BLaER1 treated with 17β-estradiol and CSF1 and Interleukin-3, amounts not matched to agents 10 nM and 100 nM (cell line): ENCODE results near the gene ICE2.
A peak's percentile ranks its signal among the peaks of the same experiment; 100 is the strongest.

ENCODE experiments used
- H3K27ac ChIP-seq, 11 experiments: shearing (Covaris generic); formaldehyde crosslinking; 2 replicates each; pipeline ENCODE4 v1.8.1; 2022
- H3K27me3 ChIP-seq, 11 experiments: shearing (Covaris generic); formaldehyde crosslinking; 2 replicates each; pipeline ENCODE4 v1.8.1; 2022
- H3K36me3 ChIP-seq, 11 experiments: shearing (Covaris generic); formaldehyde crosslinking; 2 replicates each; pipeline ENCODE4 v1.8.1; 2022
- H3K4me1 ChIP-seq, 10 experiments: shearing (Covaris generic); formaldehyde crosslinking; 2 replicates each; pipeline ENCODE4 v1.8.1; 2022
- H3K4me2 ChIP-seq, 11 experiments: shearing (Covaris generic); formaldehyde crosslinking; 2 replicates each; pipeline ENCODE4 v1.8.1; 2022
- H3K4me3 ChIP-seq, 10 experiments: shearing (Covaris generic); formaldehyde crosslinking; 2 replicates each; pipeline ENCODE4 v1.8.1; 2022
- H3K9ac ChIP-seq, 11 experiments: shearing (Covaris generic); formaldehyde crosslinking; 2 replicates each; pipeline ENCODE4 v1.8.1; 2022
- H3K9me3 ChIP-seq, 11 experiments: shearing (Covaris generic); formaldehyde crosslinking; replicated peaks in 1 of 11; 2 replicates each; pipeline ENCODE4 v1.8.1; 2022
- H4K20me1 ChIP-seq, 11 experiments: shearing (Covaris generic); formaldehyde crosslinking; 2 replicates each; pipeline ENCODE4 v1.8.1; 2022
- Cebpa-rat ChIP-seq, 11 experiments: shearing (Covaris generic); IDR thresholded peaks; 2 replicates each; pipeline ENCODE4 v1.8.1; 2022

ICE2 gene

DNA sequence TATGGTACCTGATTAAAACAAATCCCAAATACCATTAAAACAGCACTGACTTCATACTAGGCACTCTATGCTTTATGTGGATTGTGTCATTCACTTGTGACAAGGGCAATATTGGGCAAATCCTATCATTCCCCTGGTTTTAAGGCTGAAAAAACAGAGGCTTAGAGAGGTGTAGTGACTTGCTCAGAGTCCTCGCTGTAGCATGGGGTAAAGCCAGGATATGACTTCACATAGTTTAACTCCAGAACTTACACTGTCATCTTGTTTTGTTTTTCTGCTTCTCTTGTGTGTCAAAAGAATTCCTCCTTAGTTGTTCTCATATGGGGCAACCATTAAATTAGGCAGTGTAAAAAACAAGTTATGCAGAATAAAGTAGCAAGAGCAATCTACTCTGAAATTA, 40.3 kb upstream of the ICE2 start:
- no peaks in the 10 kb centered on the region for H3K9me3 ChIP-seq
- no peaks in the 10 kb centered on the region; a peak in 1 of 20 replicates for H3K4me1 ChIP-seq
- no peak overlapping the region for H3K27ac ChIP-seq
- no peaks in the 10 kb centered on the region for H3K27me3 ChIP-seq
- H3K4me3 ChIP-seq = no peak overlapping the region
- H3K36me3 ChIP-seq = peaks cover 0 to 9% (median 0%) of the 10 kb centered on the region in 11 experiments; a peak in 7 of 22 replicates
- H3K9ac ChIP-seq = no peak overlapping the region
- H4K20me1 ChIP-seq = peaks cover 0 to 5% (median 0%) of the 10 kb centered on the region in 11 experiments; a peak in 1 of 22 replicates
- TF ChIP-seq Cebpa-rat (IDR thresholded peaks at IDR 0.05) = no peak
- no peak overlapping the region for H3K4me2 ChIP-seq

DNA sequence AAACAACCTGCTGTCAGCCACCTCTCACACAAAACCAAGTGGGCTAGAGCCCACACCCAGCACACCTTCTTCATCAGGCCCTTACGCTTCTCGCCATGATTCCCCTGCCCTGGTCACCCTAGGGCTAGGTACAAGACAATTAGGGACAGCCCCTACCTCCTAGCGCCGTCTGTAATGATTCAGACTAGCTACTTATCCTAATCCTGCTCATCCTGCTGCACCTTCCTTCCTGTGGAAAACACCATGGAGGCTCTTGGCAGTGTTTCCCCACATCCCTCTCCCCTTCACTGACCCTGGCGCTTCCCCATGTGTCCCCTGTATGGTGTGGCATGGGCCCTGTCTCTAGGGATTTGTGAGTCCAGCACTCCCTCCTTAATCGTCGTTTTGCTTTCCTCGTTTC, 39.6 kb upstream of the ICE2 start:
- Histone ChIP-seq H3K36me3 (peaks cover 0 to 16% (median 0%) of the 10 kb centered on the region in 11 experiments; a peak in 8 of 22 replicates), H3K9me3 (no peaks in the 10 kb centered on the region), H3K4me2 (no peak overlapping the region), H3K9ac (no peak overlapping the region), H3K4me1 (no peaks in the 10 kb centered on the region), H3K27me3 (no peaks in the 10 kb centered on the region), H3K27ac (no peak overlapping the region), H3K4me3 (no peak overlapping the region), H4K20me1 (peaks cover 0 to 5% (median 0%) of the 10 kb centered on the region in 11 experiments; a peak in 1 of 22 replicates)
- no peak for TF ChIP-seq Cebpa-rat (IDR thresholded peaks at IDR 0.05)

DNA sequence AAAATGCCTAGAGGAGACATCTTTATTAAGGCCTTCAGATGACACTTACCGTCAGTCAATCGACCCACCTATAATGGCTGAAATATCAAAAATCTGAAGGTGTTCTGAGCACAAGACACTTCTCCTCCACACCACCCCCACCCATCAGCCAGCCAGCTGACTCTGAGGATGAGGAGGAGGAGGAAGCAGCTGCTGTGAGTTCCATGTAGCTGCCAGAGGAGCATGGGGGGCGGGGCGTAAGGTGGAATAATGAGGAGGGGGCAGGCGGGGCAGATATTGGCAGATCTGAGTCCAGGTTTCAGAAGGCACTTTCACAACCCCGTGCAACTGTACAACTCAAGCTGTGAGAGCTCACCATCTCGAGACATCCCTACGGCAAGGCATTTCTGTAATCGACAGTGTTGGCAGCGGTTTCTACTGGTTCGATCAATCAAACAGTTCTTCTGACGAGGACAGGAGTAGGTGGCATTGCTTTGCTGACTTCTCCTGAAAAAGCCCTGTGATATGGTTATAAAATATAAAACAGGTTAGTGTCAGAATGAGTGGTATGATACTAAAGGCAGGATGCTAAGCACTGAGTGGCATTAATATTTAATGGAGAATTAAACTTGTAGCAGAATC, 35.4 kb upstream of the ICE2 start:
- Histone ChIP-seq H4K20me1 (no peaks in the 10 kb centered on the region; a peak in 1 of 22 replicates), H3K36me3 (peaks cover 0 to 38% (median 5%) of the 10 kb centered on the region in 11 experiments; a peak in 10 of 22 replicates), H3K4me2 (no peak overlapping the region), H3K4me3 (no peak overlapping the region), H3K27ac (no peak overlapping the region), H3K9ac (no peak overlapping the region), H3K9me3 (no peaks in the 10 kb centered on the region), H3K27me3 (no peaks in the 10 kb centered on the region), H3K4me1 (peaks cover 0 to 10% (median 0%) of the 10 kb centered on the region in 10 experiments; a peak in 5 of 20 replicates)
- no peak for TF ChIP-seq Cebpa-rat (IDR thresholded peaks at IDR 0.05)

DNA sequence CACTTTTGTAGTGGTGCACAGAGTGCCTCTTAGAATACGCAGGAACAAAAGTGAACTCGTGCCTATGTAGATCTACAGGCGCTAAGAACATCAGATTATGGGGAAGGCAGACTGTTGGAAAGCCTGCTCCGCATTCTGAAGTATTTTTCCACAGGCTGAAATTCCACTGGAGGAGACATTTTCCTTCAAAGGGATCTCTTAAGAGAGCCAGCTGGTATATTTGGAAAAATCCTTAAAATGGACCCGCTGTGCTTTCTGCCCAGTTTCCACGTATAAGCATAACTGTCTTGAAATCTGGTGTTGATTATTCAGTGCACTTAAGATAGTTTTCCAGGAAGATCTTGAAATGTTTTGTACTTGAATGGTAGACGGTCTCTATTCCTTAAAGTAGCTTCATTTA, 34.7 kb upstream of the ICE2 start:
- Histone ChIP-seq H3K4me1 (peaks cover 0 to 10% (median 0%) of the 10 kb centered on the region in 10 experiments; a peak in 5 of 20 replicates), H3K9me3 (no peaks in the 10 kb centered on the region), H3K4me3 (no peak overlapping the region), H3K27ac (no peak overlapping the region), H4K20me1 (no peaks in the 10 kb centered on the region), H3K36me3 (peaks cover 0 to 38% (median 5%) of the 10 kb centered on the region in 11 experiments; a peak in 10 of 22 replicates), H3K4me2 (no peak overlapping the region), H3K27me3 (no peaks in the 10 kb centered on the region), H3K9ac (no peak overlapping the region)
- no peak for TF ChIP-seq Cebpa-rat (IDR thresholded peaks at IDR 0.05)

DNA sequence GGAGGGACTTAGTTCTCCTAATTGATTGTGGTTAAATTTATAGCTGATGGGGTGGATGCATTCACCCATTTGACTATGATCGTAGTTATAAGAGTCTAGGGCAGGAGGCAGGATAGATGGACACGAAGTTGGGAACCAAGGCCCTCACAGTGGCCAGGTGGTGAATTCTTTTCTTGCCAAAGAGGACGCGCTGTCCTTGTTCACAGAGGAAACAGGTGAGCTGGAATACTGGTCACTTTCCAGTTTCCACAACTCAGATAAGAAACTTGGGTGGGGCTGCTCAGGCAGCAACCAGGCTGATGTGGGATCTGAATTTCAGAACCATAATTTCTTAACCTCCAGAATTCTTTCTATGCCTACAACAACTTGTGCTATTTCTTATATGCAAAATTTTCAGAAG, 34.0 kb upstream of the ICE2 start:
- Histone ChIP-seq H3K4me1 (peaks cover 0 to 10% (median 0%) of the 10 kb centered on the region in 10 experiments; a peak in 6 of 20 replicates), H3K9me3 (no peaks in the 10 kb centered on the region), H3K36me3 (peaks cover 0 to 38% (median 5%) of the 10 kb centered on the region in 11 experiments; a peak in 10 of 22 replicates), H3K27ac (no peak overlapping the region), H4K20me1 (no peaks in the 10 kb centered on the region), H3K9ac (no peak overlapping the region), H3K4me2 (no peak overlapping the region), H3K4me3 (no peak overlapping the region), H3K27me3 (no peaks in the 10 kb centered on the region)
- TF ChIP-seq Cebpa-rat (IDR thresholded peaks at IDR 0.05) = no peak

DNA sequence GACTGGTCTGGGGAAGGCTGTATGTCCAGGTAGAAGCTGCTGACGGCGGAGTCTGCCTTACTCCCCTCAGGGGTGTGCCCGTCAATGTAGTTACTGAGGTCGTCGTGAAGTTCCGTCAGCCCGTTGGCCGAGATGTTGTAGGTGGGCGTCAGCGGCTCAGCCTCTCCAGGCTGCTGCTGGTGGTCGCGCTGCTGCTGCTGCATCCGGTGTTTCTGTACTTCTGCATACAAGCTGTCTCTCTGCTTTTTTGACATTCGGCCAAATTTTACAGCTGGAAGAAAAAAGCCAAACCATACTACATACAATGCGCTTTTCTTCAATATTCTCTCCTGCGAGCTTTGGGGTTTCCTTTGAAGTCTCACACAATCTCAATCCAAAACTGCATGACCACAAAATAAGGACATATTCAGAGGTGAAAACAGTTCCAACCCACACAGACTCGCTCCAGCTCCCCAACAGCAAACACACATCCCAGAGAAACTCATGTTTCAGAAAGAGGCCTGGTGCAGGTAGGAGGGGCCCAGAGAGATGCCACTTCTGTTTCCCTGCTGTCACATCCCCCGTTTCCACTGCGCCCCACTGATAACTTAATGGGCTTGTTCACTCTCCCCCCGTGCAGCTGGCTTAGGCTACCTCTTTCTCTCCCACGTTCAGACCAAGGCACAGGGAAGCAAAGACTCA, 32.5 kb upstream of the ICE2 start:
- Histone ChIP-seq H3K4me3 (no peak overlapping the region), H3K36me3 (peaks cover 0 to 38% (median 5%) of the 10 kb centered on the region in 11 experiments; a peak in 10 of 22 replicates), H4K20me1 (no peaks in the 10 kb centered on the region), H3K9me3 (no peaks in the 10 kb centered on the region), H3K9ac (no peak overlapping the region), H3K4me1 (peaks cover 0 to 10% (median 2%) of the 10 kb centered on the region in 10 experiments; a peak in 8 of 20 replicates), H3K27ac (no peak overlapping the region), H3K4me2 (no peak overlapping the region), H3K27me3 (no peaks in the 10 kb centered on the region)
- no peak for TF ChIP-seq Cebpa-rat (IDR thresholded peaks at IDR 0.05)

DNA sequence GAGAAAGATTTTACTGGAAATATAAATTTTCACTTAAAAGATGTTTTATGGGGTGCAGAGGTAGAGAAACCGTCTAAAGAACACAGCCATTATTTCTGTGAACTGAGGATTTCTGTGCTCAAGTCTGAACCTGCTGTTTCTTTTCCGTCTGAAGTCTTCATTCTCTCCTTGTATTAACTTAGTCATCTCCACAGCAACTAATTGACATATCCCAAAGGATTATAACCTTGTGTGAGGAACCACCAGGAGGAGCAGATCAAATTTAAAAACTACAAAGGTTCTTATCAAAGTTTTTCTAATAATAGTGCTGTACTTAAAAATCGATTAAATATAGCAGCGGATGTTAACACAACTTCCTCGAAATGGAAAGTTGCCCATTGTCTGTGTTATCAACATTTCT, 31.1 kb upstream of the ICE2 start:
- TF ChIP-seq Cebpa-rat (IDR thresholded peaks at IDR 0.05) = no peak

DNA sequence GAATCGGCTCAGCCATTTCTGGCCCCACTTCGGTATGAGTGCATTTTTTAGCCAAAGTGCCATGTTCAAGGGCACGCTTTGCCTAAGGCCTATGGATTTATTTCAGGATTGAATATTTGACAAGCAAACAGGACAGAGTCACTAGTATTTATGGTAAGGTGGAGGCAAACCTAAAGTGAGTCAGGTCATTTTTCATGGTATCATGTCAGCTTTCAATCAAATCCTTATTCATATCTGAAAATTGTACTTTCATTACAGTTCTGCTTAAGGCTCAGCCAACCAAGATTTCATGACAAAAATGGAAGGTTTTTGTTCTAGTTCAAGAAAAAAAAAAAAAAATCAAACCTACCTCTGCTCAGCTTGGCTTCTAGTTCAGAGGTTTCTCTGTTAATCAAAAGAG, 30.5 kb upstream of the ICE2 start:
- H3K4me3 ChIP-seq = no peak overlapping the region
- no peak overlapping the region for H3K4me2 ChIP-seq
- H3K27ac ChIP-seq = no peak overlapping the region
- H3K9me3 ChIP-seq = no peaks in the 10 kb centered on the region
- no peak for TF ChIP-seq Cebpa-rat (IDR thresholded peaks at IDR 0.05)
- H3K9ac ChIP-seq = no peak overlapping the region
- peaks cover 0 to 10% (median 2%) of the 10 kb centered on the region in 10 experiments; a peak in 8 of 20 replicates for H3K4me1 ChIP-seq
- no peaks in the 10 kb centered on the region for H3K27me3 ChIP-seq
- H4K20me1 ChIP-seq = no peaks in the 10 kb centered on the region
- H3K36me3 ChIP-seq = peaks cover 0 to 35% (median 5%) of the 10 kb centered on the region in 11 experiments; a peak in 11 of 22 replicates

More for the DNA sequence above, 31.1 kb upstream of the ICE2 start:
- Histone ChIP-seq H3K36me3 (peaks cover 0 to 38% (median 5%) of the 10 kb centered on the region in 11 experiments; a peak in 10 of 22 replicates), H4K20me1 (no peaks in the 10 kb centered on the region), H3K9me3 (no peaks in the 10 kb centered on the region), H3K4me3 (no peak overlapping the region), H3K4me1 (peaks cover 0 to 10% (median 2%) of the 10 kb centered on the region in 10 experiments; a peak in 8 of 20 replicates), H3K27me3 (no peaks in the 10 kb centered on the region), H3K27ac (no peak overlapping the region), H3K9ac (no peak overlapping the region), H3K4me2 (peak overlapping the region in 2 of 11 experiments; percentile 5 to 16; a peak in 1 of 22 replicates)

DNA sequence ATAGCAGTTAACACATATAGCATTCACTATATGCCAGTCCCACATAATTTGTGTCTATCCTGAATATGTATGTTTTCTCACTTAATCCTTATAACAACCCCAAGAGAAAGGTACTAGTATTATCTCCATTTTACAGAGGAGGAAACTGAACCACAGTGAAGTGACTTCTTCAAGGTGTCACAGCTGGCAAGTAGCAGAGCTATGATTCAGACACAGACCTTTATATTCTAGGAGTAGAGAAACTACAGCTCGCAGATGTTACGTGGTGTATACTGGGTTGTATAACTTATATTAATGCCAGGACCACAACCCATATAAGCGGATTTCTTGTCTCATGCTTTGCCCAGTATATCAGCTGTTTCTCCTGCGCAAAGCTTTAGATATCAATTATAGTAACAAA, 29.5 kb upstream of the ICE2 start:
- TF ChIP-seq Cebpa-rat (IDR thresholded peaks at IDR 0.05) = no peak
- Histone ChIP-seq H3K9ac (no peak overlapping the region), H3K4me1 (peaks cover 0 to 10% (median 2%) of the 10 kb centered on the region in 10 experiments; a peak in 8 of 20 replicates), H3K27me3 (no peaks in the 10 kb centered on the region), H3K36me3 (peaks cover 0 to 32% (median 5%) of the 10 kb centered on the region in 11 experiments; a peak in 11 of 22 replicates), H3K9me3 (no peaks in the 10 kb centered on the region), H4K20me1 (no peaks in the 10 kb centered on the region), H3K27ac (no peak overlapping the region), H3K4me3 (no peak overlapping the region), H3K4me2 (no peak overlapping the region)
